Measurements from ENCODE around the gene C16orf78. TPM values are rescaled to one million over a fixed set of nuclear protein-coding genes. Genes with fewer than 3 reads are reported as not detected.

C16orf78 gene
- total RNA-seq, 1 donor from 2014 or later: not detected

GRCh38 chr16:49369651-49370611 lies 3.7 kb upstream of the C16orf78 start:
- Mint-ChIP-seq H3K4me1 (ENCODE audit: low read depth, unreplicated experiment) (no peaks in the 10 kb centered on the region), H3K27me3 (ENCODE audit: low read depth, unreplicated experiment) (no peaks in the 10 kb centered on the region), H3K9me3 (ENCODE audit: unreplicated experiment) (no peaks in the 10 kb centered on the region), H3K36me3 (ENCODE audit: low read depth, unreplicated experiment) (no peaks in the 10 kb centered on the region), H3K27ac (ENCODE audit: unreplicated experiment) (no peak overlapping the region), H3K4me3 (ENCODE audit: unreplicated experiment) (no peak overlapping the region)
- Histone ChIP-seq H3K27ac (ENCODE audit: low read depth, low read length) (no peak overlapping the region), H3K36me3 (ENCODE audit: insufficient read depth, low read length) (no peaks in the 10 kb centered on the region), H3K79me2 (ENCODE audit: insufficient read depth, low read length) (no peaks in the 10 kb centered on the region), H3K4me2 (ENCODE audit: low read length) (no peak overlapping the region), H2AFZ (ENCODE audit: low read depth, low read length) (no peak overlapping the region), H3K4me1 (ENCODE audit: insufficient read depth, low read length) (no peaks in the 10 kb centered on the region), H3K27me3 (ENCODE audit: insufficient read depth, low read length) (no peaks in the 10 kb centered on the region), H3K9me3 (ENCODE audit: insufficient read depth, low read depth, low read length) (no peaks in the 10 kb centered on the region), H4K20me1 (ENCODE audit: insufficient read depth, low read length) (no peaks in the 10 kb centered on the region), H3K4me3 (ENCODE audit: insufficient read depth, low read depth, low read length) (no peak overlapping the region), H3K9ac (ENCODE audit: low read length) (no peak overlapping the region)
- no peak for DNase-seq (ENCODE audit: low read depth)
- no peak for TF ChIP-seq EZH2 (IDR thresholded peaks at IDR 0.05; ENCODE audit: insufficient read depth, low read length)
- TF ChIP-seq CTCF (IDR thresholded peaks at IDR 0.05; ENCODE audit: insufficient read depth, low read depth, low read length): no peak
- FAIRE-seq: no peak

GRCh38 chr16:49376206-49376605 lies 2.6 kb downstream of the C16orf78 start:
- DNase-seq (ENCODE audit: low read depth): no peak
- Mint-ChIP-seq H3K27me3 (ENCODE audit: low read depth, unreplicated experiment) (peaks cover 19% of the 10 kb centered on the region), H3K36me3 (ENCODE audit: low read depth, unreplicated experiment) (no peaks in the 10 kb centered on the region), H3K4me3 (ENCODE audit: unreplicated experiment) (no peak overlapping the region), H3K4me1 (ENCODE audit: low read depth, unreplicated experiment) (no peaks in the 10 kb centered on the region), H3K27ac (ENCODE audit: unreplicated experiment) (no peak overlapping the region), H3K9me3 (ENCODE audit: unreplicated experiment) (no peaks in the 10 kb centered on the region)
- no peak for FAIRE-seq
- H3K79me2 ChIP-seq (ENCODE audit: insufficient read depth, low read length): no peaks in the 10 kb centered on the region
- no peaks in the 10 kb centered on the region for H3K36me3 ChIP-seq (ENCODE audit: insufficient read depth, low read length)
- no peak overlapping the region for H3K27ac ChIP-seq (ENCODE audit: low read depth, low read length)
- H3K9me3 ChIP-seq (ENCODE audit: insufficient read depth, low read depth, low read length): no peaks in the 10 kb centered on the region
- H3K27me3 ChIP-seq (ENCODE audit: insufficient read depth, low read length): no peaks in the 10 kb centered on the region
- H3K4me3 ChIP-seq (ENCODE audit: insufficient read depth, low read depth, low read length): no peak overlapping the region
- H3K9ac ChIP-seq (ENCODE audit: low read length): no peak overlapping the region
- H2AFZ ChIP-seq (ENCODE audit: low read depth, low read length): no peak overlapping the region
- no peaks in the 10 kb centered on the region for H3K4me1 ChIP-seq (ENCODE audit: insufficient read depth, low read length)
- H3K4me2 ChIP-seq (ENCODE audit: low read length): no peak overlapping the region
- TF ChIP-seq EZH2 (IDR thresholded peaks at IDR 0.05; ENCODE audit: insufficient read depth, low read length): no peak
- no peak for TF ChIP-seq CTCF (IDR thresholded peaks at IDR 0.05; ENCODE audit: insufficient read depth, low read depth, low read length)
- H4K20me1 ChIP-seq (ENCODE audit: insufficient read depth, low read length): no peaks in the 10 kb centered on the region
